HG03066 (cell line): ENCODE measurements around the gene SLC9A9.

Experiments used
- ATAC-seq: cut with Tn5 transposase; IDR thresholded peaks from one replicate; pipeline ENCODE4 v1.9.1; 2021; ENCODE audit warnings: low read depth; ENCODE audit not compliant: unreplicated experiment

SLC9A9 gene

DNA sequence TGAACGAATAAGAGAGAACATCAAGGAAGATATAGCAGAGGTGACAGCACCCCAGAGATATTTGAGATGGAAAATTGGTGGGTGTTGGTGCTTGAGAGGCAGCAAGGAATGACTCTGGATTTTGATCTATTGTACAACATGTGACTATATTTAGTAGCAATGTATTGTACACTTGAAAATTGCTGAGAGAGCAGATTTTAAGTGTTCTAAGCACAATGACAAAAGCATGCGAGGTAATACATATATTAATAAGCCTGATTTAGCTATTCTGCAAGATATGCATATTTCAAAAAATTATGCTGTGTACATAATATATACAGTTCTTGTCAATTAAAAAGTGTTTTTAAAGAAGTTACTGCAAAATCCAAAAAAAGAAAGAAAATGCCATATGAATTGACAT lies 194.3 kb downstream of the SLC9A9 start:
- ATAC-seq, result no peak

DNA sequence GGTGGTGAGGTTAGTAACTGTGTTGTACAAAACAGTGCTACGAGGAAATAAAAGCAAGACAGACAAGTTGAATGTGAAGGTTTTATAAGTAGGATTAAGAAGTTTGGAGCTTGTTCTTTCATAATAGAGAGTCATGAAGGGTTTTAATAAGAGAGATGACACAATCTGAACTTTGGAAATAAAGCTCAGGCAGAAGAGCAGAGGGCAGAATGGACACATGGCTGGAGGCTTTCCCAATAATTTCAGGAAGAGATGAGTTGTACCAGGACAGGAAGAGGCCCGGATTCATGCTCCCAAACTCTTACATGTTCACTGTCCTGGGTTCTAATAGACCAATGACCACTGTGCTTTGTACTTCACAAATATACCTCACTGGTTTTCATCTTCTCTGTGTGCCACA lies 194.8 kb downstream of the SLC9A9 start:
- no peak for ATAC-seq

DNA sequence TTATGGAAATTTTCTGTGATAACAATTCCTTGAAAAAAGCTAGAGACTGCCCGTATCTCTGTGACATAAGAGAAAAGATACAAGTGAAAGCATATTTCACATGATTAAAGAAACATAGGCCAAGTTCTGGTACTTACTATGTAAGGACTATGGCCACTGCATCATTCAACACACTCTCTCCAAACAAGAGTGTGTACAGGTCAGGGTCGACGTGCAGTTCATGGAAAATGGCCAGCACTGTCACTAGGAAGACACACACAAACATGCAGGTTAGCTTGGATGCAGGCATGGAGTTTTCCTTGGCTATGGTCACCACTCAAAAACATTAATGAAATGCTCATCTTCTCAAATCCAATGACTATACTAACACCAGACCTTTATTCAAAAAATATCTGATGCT lies 196.2 kb downstream of the SLC9A9 start:
- no peak for ATAC-seq

DNA sequence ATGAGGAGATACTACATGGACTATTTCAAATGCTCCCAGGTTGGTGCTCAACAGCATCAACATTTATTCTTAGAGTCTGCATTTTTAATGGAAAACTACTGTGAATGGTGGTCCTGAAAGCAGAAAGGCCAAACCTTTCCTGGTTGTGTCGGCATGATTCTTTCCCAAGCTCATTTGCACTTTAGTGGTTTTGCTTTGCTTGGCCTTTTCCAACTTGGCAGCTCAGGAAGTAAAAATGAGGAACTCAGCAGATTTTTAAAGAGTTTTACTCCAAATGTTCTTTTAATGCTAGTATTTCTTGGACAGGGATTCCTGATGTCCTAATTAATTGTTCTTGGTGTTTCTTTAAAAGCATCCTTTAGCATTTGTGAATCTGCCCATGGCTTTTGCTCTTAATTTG lies 197.4 kb downstream of the SLC9A9 start:
- no peak for ATAC-seq

DNA sequence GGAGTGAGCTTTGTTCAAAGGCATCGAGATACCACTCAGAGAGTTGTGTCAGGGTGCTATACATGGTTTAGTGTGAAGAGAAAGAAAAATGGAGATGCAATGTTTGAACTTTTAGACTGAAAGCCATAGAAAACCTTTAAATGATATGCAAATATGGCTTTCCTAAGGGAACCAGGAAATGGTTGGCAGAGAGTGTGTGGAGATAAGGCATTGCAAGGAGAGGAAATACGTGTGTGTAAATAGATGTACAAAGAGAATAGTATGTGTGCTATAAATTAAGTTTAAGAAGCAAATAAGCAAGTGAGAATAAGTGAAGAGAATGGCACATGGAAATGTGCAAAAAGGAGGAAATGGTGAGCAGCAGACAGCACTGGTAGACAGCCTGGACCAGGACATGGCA lies 198.1 kb downstream of the SLC9A9 start:
- ATAC-seq, result no peak

DNA sequence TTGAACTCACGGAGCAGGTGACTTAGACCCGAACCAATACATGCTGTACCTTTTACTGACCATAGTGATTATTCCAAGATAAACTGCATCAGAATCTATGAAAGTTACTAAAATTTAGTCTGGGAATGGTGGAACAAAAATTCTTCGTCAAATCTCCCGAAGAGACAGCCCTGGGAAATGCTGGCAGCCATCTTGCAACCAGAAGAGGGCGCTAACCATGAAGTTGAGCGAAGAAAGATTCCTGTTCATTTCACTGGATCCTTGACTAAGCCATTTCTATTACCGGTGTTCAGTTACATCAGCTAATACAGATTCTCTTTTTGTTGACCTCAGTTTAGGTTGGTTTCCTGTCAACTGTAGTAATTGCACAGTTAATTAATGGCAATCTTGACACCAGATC lies 199.6 kb downstream of the SLC9A9 start:
- no peak for ATAC-seq

DNA sequence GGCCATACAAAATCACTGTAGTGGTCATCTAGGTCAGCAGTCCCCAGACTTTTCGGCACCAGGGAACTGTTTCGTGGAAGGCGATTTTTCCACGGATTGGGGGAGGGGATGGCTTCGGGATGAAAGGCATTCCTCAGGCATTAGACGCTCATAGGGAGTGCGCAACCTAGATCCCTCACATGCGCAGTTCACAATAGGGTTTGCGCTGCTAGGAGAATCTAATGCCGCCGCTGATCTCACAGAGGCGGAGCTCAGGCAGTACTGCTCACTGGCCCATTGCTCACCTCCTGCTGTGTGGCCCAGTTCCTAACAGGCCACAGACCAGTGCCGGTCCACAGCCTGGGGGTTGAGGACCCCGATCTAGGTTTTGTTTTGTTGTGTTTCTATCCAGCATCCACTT lies 200.1 kb downstream of the SLC9A9 start:
- no peak for ATAC-seq

GRCh38 chr3:143644370-143645089 lies 203.7 kb downstream of the SLC9A9 start:
- ATAC-seq, result no peak

GRCh38 chr3:143643905-143644304 lies 204.4 kb downstream of the SLC9A9 start:
- no peak for ATAC-seq

GRCh38 chr3:143640774-143641173 lies 207.5 kb downstream of the SLC9A9 start:
- no peak for ATAC-seq

DNA sequence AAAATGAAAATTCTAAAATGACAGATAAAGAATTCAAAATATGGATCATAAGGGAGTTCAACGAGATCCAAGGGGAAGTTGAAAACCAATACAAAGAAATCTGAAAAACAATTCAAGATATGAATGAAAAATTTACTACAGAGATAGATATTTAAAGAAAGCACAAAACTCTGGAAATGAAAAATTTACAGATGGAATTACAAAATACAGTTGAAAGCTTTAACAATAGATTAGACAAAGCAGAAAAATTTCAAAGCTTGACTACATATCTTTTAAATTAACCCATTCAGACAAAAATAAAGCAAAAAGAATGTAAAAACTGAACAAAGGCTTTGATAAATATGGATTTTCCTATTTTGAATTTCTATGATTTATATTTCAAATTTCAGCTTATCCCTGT lies 211.1 kb downstream of the SLC9A9 start:
- ATAC-seq, result no peak

DNA sequence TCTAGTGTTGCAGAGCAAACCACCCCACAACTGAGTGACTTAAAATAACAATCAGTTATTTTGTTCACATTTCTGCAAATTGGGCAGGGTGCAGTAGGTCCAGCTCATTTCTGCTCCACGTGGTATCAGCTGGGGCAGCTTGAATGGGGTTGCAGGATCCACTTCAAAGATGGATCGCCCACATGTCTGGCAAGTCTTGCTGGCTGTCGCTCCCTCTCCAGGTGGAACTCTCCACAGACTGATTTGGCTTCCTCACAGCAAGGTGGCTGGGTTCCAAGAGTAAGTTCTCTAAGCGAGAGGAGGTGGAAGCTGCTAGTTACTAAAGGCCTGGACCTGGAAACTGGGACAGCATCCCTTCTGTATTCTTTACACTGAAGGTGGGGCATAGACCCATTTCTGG lies 213.3 kb downstream of the SLC9A9 start:
- no peak for ATAC-seq

- ATAC-seq, result no peak
These were observed 213.8 kb downstream of the SLC9A9 start for GRCh38 chr3:143634427-143634826.

GRCh38 chr3:143633816-143634215 lies 214.5 kb downstream of the SLC9A9 start:
- no peak for ATAC-seq

DNA sequence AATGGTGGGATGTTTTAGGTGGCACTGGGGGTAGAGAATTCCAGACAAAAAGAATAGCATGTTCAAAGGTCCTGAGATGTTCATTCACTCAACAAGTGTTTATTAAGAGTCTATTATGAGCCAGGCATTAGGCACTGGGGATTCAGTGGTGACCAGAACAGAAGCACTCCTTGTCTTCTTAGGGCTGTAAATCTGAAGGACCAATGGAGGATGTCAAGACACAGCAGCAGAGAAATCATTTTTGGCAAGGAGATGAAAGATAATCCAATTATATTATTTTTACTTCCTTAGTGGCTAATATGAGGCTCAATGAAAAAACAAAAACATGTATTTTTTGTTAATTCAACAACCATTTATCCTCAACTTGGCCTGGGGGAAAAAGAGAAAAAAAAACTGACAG lies 218.5 kb downstream of the SLC9A9 start:
- ATAC-seq, result no peak

DNA sequence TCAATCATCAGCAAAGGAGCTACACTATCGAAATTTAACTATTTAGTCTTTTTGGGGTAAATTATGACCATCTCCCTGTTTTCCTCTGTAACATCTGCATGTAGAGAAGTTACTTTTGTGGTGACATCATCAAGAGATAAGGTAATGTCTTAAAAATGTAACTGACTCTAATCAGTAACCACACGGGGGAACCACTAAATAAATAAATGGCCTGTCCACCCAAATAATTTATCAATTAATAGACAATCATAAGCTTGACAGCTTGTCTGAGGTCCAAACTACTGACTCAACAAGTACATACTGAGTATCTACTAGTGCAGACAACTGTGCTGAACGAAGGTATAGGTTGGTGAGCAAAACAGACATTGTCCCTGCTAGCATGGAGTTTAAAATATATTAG lies 219.3 kb downstream of the SLC9A9 start:
- no peak for ATAC-seq

DNA sequence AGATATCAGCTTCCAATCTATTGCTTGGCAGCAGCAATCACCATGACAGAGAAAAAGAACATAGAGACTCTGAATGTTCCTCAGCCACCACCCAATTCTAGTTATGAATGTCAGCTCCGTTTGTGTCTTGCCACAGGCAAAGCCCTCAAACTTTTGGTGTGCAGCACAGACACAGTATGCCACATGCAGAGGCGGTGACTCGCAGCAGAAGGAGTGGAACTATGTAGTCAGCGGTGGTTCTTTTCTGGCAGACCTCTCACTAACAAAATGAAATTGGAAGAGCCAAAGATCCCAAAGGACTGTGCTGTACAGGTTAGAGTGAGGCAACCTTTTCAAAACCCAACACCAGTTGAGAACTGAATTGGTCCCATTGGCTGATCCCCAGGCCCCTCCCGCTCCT lies 220.9 kb downstream of the SLC9A9 start:
- ATAC-seq, result no peak

- ATAC-seq, result no peak
These were observed 229.0 kb downstream of the SLC9A9 start for GRCh38 chr3:143619231-143619630.

DNA sequence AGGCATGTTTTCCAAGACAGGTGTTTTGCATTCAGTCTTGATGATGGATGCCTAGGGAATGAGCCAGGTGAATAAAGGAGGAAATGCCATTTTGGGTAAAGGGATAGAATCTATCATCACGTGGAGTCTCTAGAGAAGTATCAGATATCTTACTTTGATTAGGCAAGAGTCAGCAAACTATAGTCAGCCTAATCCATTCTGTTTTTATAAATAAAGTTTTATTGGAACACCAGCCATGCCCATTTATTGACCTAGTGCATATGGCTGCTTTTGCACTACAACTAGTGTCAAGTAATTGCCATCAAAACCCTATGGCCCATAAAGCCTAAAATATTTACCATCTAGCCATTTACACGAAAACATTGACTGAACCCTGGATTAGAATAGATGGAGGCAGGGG lies 231.2 kb downstream of the SLC9A9 start:
- no peak for ATAC-seq

DNA sequence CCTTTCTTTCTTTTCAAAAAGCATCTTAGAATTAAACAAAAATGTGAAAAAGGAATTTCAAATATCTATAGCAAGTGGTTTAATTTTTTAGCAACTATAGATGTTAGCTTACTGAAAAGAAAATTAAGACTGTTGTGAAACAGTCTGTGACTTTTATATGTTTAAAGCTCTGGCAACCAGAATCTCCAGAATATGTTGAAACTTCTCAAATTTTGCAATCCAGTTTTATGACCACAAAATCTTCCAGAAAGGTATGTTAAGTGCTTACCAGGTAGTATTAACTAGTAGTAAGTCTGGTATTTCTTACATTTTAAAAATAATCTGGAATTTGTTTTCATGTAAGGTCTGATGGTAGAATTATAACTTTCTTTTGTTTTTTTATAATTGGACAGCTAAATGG lies 235.0 kb downstream of the SLC9A9 start:
- ATAC-seq, result no peak

- no peak for ATAC-seq
These were observed 235.7 kb downstream of the SLC9A9 start for GRCh38 chr3:143612541-143612940.

GRCh38 chr3:143608966-143609365 lies 239.3 kb downstream of the SLC9A9 start:
- ATAC-seq, result no peak
